GM12878 (cell line): Measurements from ENCODE around the gene GTPBP10. TPM values are rescaled to one million over a fixed set of nuclear protein-coding genes. Genes with fewer than 3 reads are reported as not detected.

Source experiments
- BCL3 ChIP-seq: IDR thresholded peaks from 2 replicates; pipeline ENCODE4 v1.6.1; 2011; ENCODE audit warnings: borderline replicate concordance, low read depth, mild to moderate bottlenecking, moderate library complexity, low read length; ENCODE audit not compliant: insufficient read depth, poor library complexity, severe bottlenecking
- CBX5 ChIP-seq: sonication (generic); IDR thresholded peaks from 2 replicates; pipeline ENCODE4 v1.6.1; 2016; ENCODE audit warnings: low read depth, moderate library complexity, mild to moderate bottlenecking, inconsistent platforms
- CREB1 ChIP-seq: IDR thresholded peaks from 2 replicates; pipeline ENCODE4 v1.6.1; 2012; ENCODE audit warnings: low read depth, mild to moderate bottlenecking, inconsistent platforms
- E2F4 ChIP-seq: IDR thresholded peaks from 2 replicates; pipeline ENCODE4 v1.6.1; 2012; ENCODE audit warnings: low read depth, low read length, improper control_type of control experiment
- HDGF ChIP-seq: fragments of 450-650 bp; IDR thresholded peaks from 2 replicates; pipeline ENCODE4 v1.6.1; 2016; ENCODE audit warnings: antibody characterized with exemption
- MTA3 ChIP-seq: IDR thresholded peaks from 2 replicates; pipeline ENCODE4 v1.6.1; 2012; ENCODE audit warnings: low read length, inconsistent platforms, borderline replicate concordance
- NBN ChIP-seq: fragments of 450-650 bp; IDR thresholded peaks from 2 replicates; pipeline ENCODE4 v1.6.1; 2016
- PML ChIP-seq: IDR thresholded peaks from 2 replicates; pipeline ENCODE4 v1.6.1; 2012; ENCODE audit warnings: low read length, inconsistent platforms
- TAF1 ChIP-seq: IDR thresholded peaks from 2 replicates; pipeline ENCODE4 v1.6.1; 2011; ENCODE audit warnings: mild to moderate bottlenecking, low read depth, low read length, borderline replicate concordance
- USF2 ChIP-seq: IDR thresholded peaks from 2 replicates; pipeline ENCODE4 v1.6.1; 2011; ENCODE audit warnings: low read depth, low read length, improper control_type of control experiment, borderline replicate concordance
- ZBTB40 ChIP-seq: fragments of 450-650 bp; IDR thresholded peaks from 2 replicates; pipeline ENCODE4 v1.6.1; 2016; ENCODE audit warnings: mild to moderate bottlenecking, moderate library complexity, borderline replicate concordance
- ZNF687 ChIP-seq: fragments of 450-650 bp; IDR thresholded peaks from 2 replicates; pipeline ENCODE4 v1.6.1; 2017; ENCODE audit warnings: mild to moderate bottlenecking, moderate library complexity
- ZSCAN29 ChIP-seq: fragments of 450-650 bp; IDR thresholded peaks from 2 replicates; pipeline ENCODE4 v1.6.1; 2017; ENCODE audit warnings: mild to moderate bottlenecking, moderate library complexity
- ZZZ3 ChIP-seq: IDR thresholded peaks from 2 replicates; pipeline ENCODE4 v1.6.1; 2011; ENCODE audit warnings: low read depth; ENCODE audit not compliant: control insufficient read depth, insufficient read length
- polyA plus RNA-seq, 11 experiments: library from polyadenylated mRNA; depleted of rRNA in 4 of 11; unstranded in 6 of 11; stranded (reverse) in 5 of 11; fragments of >200 nt; fragmentation: Nextera tagmentation in 4 of 11; fragmentation: Illumina TruSeq in 1 of 11; extraction: Ambion mirVana in 4 of 11; extraction: Trizol in 1 of 11; gene quantifications; 1 replicate in 1 of 11; 2 replicates in 10 of 11; pipeline versions ENCODE4 v1.2.1 to v1.2.3, GENCODE V29; 2011 to 2016; ENCODE audit warnings: inconsistent platforms in 2 of 11, missing spikeins in 2 of 11, low read depth in 1 of 11
- total RNA-seq, 4 experiments: library from RNA; depleted of rRNA in 3 of 4; stranded (reverse); fragments of >200 nt in 3 of 4; fragmentation: Illumina TruSeq in 1 of 4; extraction: Trizol in 1 of 4; gene quantifications; 2 replicates each; pipeline versions ENCODE4 v1.2.1 to v1.2.3, GENCODE V29; 2013 to 2021

GTPBP10 gene
- total and polyA plus RNA-seq, 10 of the 15 experiments (the other 5 are each of a cell fraction or from before 2014, with no cell fraction given) = 10.1 to 41.0 (median 33.0) TPM

- TF ChIP-seq ZNF687 = peak; percentile 56; the same call in 1 of the 2 replicates
- peak; percentile 97 for TF ChIP-seq PML
- peak; percentile 59; the same call in 1 of the 2 replicates for TF ChIP-seq ZBTB40
- peak; percentile 98 for TF ChIP-seq NBN
- TF ChIP-seq E2F4 = 0 out of 2 replicates have a peak, but pooled peaks have one; percentile 0
- TF ChIP-seq MTA3 = peak; percentile 64; the same call in 1 of the 2 replicates
- TF ChIP-seq ZZZ3 = no peak
- peak; percentile 89 for TF ChIP-seq TAF1
- no peak for TF ChIP-seq BCL3
- TF ChIP-seq HDGF = 0 out of 2 replicates have a peak, but pooled peaks have one; percentile 58
- TF ChIP-seq CREB1 = peak; percentile 99
- no peak; the same call in 1 of the 2 replicates for TF ChIP-seq USF2
- TF ChIP-seq CBX5 = peak; percentile 93; the same call in 1 of the 2 replicates
- 0 out of 2 replicates have a peak, but pooled peaks have one; percentile 10 for TF ChIP-seq ZSCAN29
Observed at GRCh38 chr7:90346336-90347125, at the start of gene GTPBP10 (continued).
